H1 (cell line): Measurements from ENCODE around the gene DPT. TPM values are rescaled to one million over a fixed set of nuclear protein-coding genes. Genes with fewer than 3 reads are reported as not detected.

ENCODE experiments used
- CEBPB ChIP-seq: IDR thresholded peaks from 2 replicates; pipeline ENCODE4 v1.6.1; 2012; ENCODE audit warnings: low read depth, low read length
- CHD1 ChIP-seq: IDR thresholded peaks from 2 replicates; pipeline ENCODE4 v1.6.1; 2012; ENCODE audit warnings: low read depth, low read length, improper control_type of control experiment
- CHD7 ChIP-seq: fragments of 300-600 bp; sonication (generic); IDR thresholded peaks from 2 replicates; pipeline ENCODE4 v1.7.1; 2012; ENCODE audit warnings: low read length, moderate library complexity, mild to moderate bottlenecking, inconsistent platforms; ENCODE audit not compliant: insufficient replicate concordance
- E2F6 ChIP-seq: IDR thresholded peaks from 2 replicates; pipeline ENCODE4 v1.6.1; 2012; ENCODE audit warnings: inconsistent platforms
- EP300 ChIP-seq, 2 experiments: IDR thresholded peaks; 1 replicate in 1 of 2; 2 replicates in 1 of 2; pipeline ENCODE4 v1.6.1; 2011 to 2012; ENCODE audit warnings: low read depth in 2 of 2, low read length in 2 of 2, mild to moderate bottlenecking in 2 of 2, borderline replicate concordance in 1 of 2, inconsistent platforms in 1 of 2, moderate library complexity in 1 of 2
- GABPA ChIP-seq: IDR thresholded peaks from 2 replicates; pipeline ENCODE4 v1.6.1; 2011; ENCODE audit warnings: mild to moderate bottlenecking, low read length, moderate library complexity, borderline replicate concordance; ENCODE audit not compliant: insufficient read depth
- ZNF274 ChIP-seq: IDR thresholded peaks from 2 replicates; pipeline ENCODE4 v1.7.0; 2012; ENCODE audit warnings: low read length, borderline replicate concordance; ENCODE audit errors: extremely low read depth
- polyA plus RNA-seq, 7 experiments: library from polyadenylated mRNA; depleted of rRNA in 3 of 7; stranded (reverse) in 5 of 7; unstranded in 2 of 7; fragments of >200 nt in 5 of 7; fragments of 200-250 nt in 2 of 7; gene quantifications; 1 replicate in 5 of 7; 2 replicates in 1 of 7; 4 replicates in 1 of 7; pipeline versions ENCODE4 v1.2.1 to v1.2.3, GENCODE V29; 2011 to 2013; ENCODE audit warnings: missing spikeins in 2 of 7, mixed read lengths in 2 of 7
- total RNA-seq: library from RNA; stranded (reverse); fragmentation: NEBNext Ultra II Directional; extraction: Animal tissue kit (Norgen Biotek cat#: 25700); gene quantifications from 2 replicates; pipeline ENCODE4 v1.2.1, GENCODE V29; 2021

Gene DPT
- total and polyA plus RNA-seq, 2 of the 8 experiments (the other 6 are each of a cell fraction or from before 2014, with no cell fraction given): not detected

GRCh38 chr1:168772428-168773060 is 43.5 kb upstream of the DPT start (continued):
- TF ChIP-seq CHD7 (no peak), GABPA (no peak), ZNF274 (no peak), CHD1 (no peak), E2F6 (no peak), EP300 (IDR thresholded peaks at IDR 0.05; ENCODE audit: borderline replicate concordance in 1 of 2, low read depth in 2 of 2, low read length in 2 of 2) (no peak), CEBPB (no peak)
